H1 (cell line): ENCODE measurements around the gene COLEC11. TPM values are rescaled to one million over a fixed set of nuclear protein-coding genes. Genes with fewer than 3 reads are reported as not detected.

Experiments used
- CHD2 ChIP-seq: IDR thresholded peaks from 2 replicates; pipeline ENCODE4 v1.6.1; 2012; ENCODE audit warnings: low read length, improper control_type of control experiment
- EGR1 ChIP-seq: IDR thresholded peaks from 2 replicates; pipeline ENCODE4 v1.6.1; 2011; ENCODE audit warnings: low read depth, low read length, borderline replicate concordance
- FOSL1 ChIP-seq: IDR thresholded peaks from 2 replicates; pipeline ENCODE4 v1.6.1; 2011; ENCODE audit warnings: mild to moderate bottlenecking, low read depth, low read length, moderate library complexity; ENCODE audit not compliant: insufficient read depth
- RXRA ChIP-seq: IDR thresholded peaks from 2 replicates; pipeline ENCODE4 v1.6.1; 2011; ENCODE audit warnings: low read depth, mild to moderate bottlenecking, low read length, moderate library complexity; ENCODE audit not compliant: insufficient read depth
- SIRT6 ChIP-seq: IDR thresholded peaks from one replicate; pipeline ENCODE4 v1.7.1; 2012; ENCODE audit warnings: low read length, inconsistent platforms
- polyA plus RNA-seq, 7 experiments: library from polyadenylated mRNA; depleted of rRNA in 3 of 7; stranded (reverse) in 5 of 7; unstranded in 2 of 7; fragments of >200 nt in 5 of 7; fragments of 200-250 nt in 2 of 7; gene quantifications; 1 replicate in 5 of 7; 2 replicates in 1 of 7; 4 replicates in 1 of 7; pipeline versions ENCODE4 v1.2.1 to v1.2.3, GENCODE V29; 2011 to 2013; ENCODE audit warnings: missing spikeins in 2 of 7, mixed read lengths in 2 of 7
- total RNA-seq: library from RNA; stranded (reverse); fragmentation: NEBNext Ultra II Directional; extraction: Animal tissue kit (Norgen Biotek cat#: 25700); gene quantifications from 2 replicates; pipeline ENCODE4 v1.2.1, GENCODE V29; 2021

The COLEC11 gene
- total and polyA plus RNA-seq, 2 of the 8 experiments (the other 6 are each of a cell fraction or from before 2014, with no cell fraction given) = 0.47 to 0.80 TPM

GRCh38 chr2:3584076-3584475 lies 10.8 kb upstream of the COLEC11 start (continued):
- TF ChIP-seq EGR1 (no peak), RXRA (no peak), FOSL1 (no peak), SIRT6 (no peak), CHD2 (no peak)
